H1 (cell line): Measurements from ENCODE around the gene NRN1L.

Experiments used
- CHD2 ChIP-seq: IDR thresholded peaks from 2 replicates; pipeline ENCODE4 v1.6.1; 2012; ENCODE audit warnings: low read length, improper control_type of control experiment
- EZH2 ChIP-seq: fragments of 200-600 bp; sonication (generic); IDR thresholded peaks from 2 replicates; pipeline ENCODE4 v1.7.1; 2012; ENCODE audit warnings: low read depth, mild to moderate bottlenecking, moderate library complexity, low read length, inconsistent platforms; ENCODE audit not compliant: severe bottlenecking
- POLR2A ChIP-seq, 2 experiments: IDR thresholded peaks; 1 replicate in 1 of 2; 2 replicates in 1 of 2; pipeline ENCODE4 v1.6.1; 2011; ENCODE audit warnings: low read depth in 2 of 2, low read length in 2 of 2, mild to moderate bottlenecking in 2 of 2; ENCODE audit errors: control extremely low read depth in 1 of 2
- RXRA ChIP-seq: IDR thresholded peaks from 2 replicates; pipeline ENCODE4 v1.6.1; 2011; ENCODE audit warnings: low read depth, mild to moderate bottlenecking, low read length, moderate library complexity; ENCODE audit not compliant: insufficient read depth
- TAF1 ChIP-seq: IDR thresholded peaks from 2 replicates; pipeline ENCODE4 v1.6.1; 2011; ENCODE audit warnings: mild to moderate bottlenecking, low read depth, low read length

- no peak for TF ChIP-seq POLR2A (IDR thresholded peaks at IDR 0.05; ENCODE audit: control extremely low read depth in 1 of 2, low read depth in 2 of 2, low read length in 2 of 2)
- TF ChIP-seq EZH2 = no peak
- no peak for TF ChIP-seq RXRA
- no peak for TF ChIP-seq TAF1
- no peak for TF ChIP-seq CHD2
Measured at GRCh38 chr16:67853670-67854069, 31.0 kb upstream of the NRN1L start.
